Keratinocyte (primary cell): ENCODE measurements around the gene NRP2. TPM values are rescaled to one million over a fixed set of nuclear protein-coding genes. Genes with fewer than 3 reads are reported as not detected.

Experiments used
- DNase-seq: peaks from one replicate; pipeline ENCODE4 v3.0.0-alpha.2; 2011; ENCODE audit warnings: low read depth, missing footprints, low spot score
- FAIRE-seq: peaks from 2 replicates; lab custom pipeline; 2011; peaks lifted over from hg19 to GRCh38; lab: Jason Lieb, UNC
- H2AFZ ChIP-seq: 2 replicates; pipeline ENCODE4 v1.6.0; 2012; ENCODE audit warnings: low read length, control low read depth, inconsistent platforms; ENCODE audit not compliant: control insufficient read depth
- H3K27ac ChIP-seq: 2 replicates; pipeline ENCODE4 v1.5.1; 2011; ENCODE audit warnings: low read length; ENCODE audit not compliant: control insufficient read depth, insufficient read depth
- H3K27me3 ChIP-seq: 3 replicates; pipeline ENCODE4 v1.6.0; 2011; ENCODE audit warnings: low read length; ENCODE audit not compliant: control insufficient read depth, insufficient read depth; ENCODE audit errors: extremely low read depth
- H3K36me3 ChIP-seq, 2 experiments: 2 replicates in 1 of 2; 3 replicates in 1 of 2; pipeline ENCODE4 v1.5.1; 2011; ENCODE audit warnings: low read length in 2 of 2, mild to moderate bottlenecking in 1 of 2; ENCODE audit not compliant: control insufficient read depth in 2 of 2, insufficient read depth in 2 of 2; ENCODE audit errors: extremely low read depth in 1 of 2
- H3K4me1 ChIP-seq: 3 replicates; pipeline ENCODE4 v1.5.1; 2011; ENCODE audit warnings: low read length; ENCODE audit not compliant: control insufficient read depth, insufficient read depth; ENCODE audit errors: extremely low read depth
- H3K4me2 ChIP-seq: 3 replicates; pipeline ENCODE4 v1.6.0; 2011; ENCODE audit warnings: low read depth, low read length; ENCODE audit not compliant: control insufficient read depth, insufficient read depth; ENCODE audit errors: extremely low read depth
- H3K4me3 ChIP-seq, 3 experiments: fragments of 200-600 bp in 1 of 3; sonication (generic) in 1 of 3; 2 replicates in 2 of 3; 3 replicates in 1 of 3; pipeline ENCODE4 v1.5.1; 2011 to 2016; ENCODE audit warnings: low read length in 3 of 3, mild to moderate bottlenecking in 3 of 3, control low read depth in 2 of 3, inconsistent platforms in 1 of 3, low read depth in 1 of 3, mixed read lengths in 1 of 3, mixed run types in 1 of 3, moderate library complexity in 1 of 3; ENCODE audit not compliant: control insufficient read depth in 2 of 3, insufficient read depth in 2 of 3; ENCODE audit errors: extremely low read depth in 1 of 3
- H3K79me2 ChIP-seq: 2 replicates; pipeline ENCODE4 v1.6.0; 2012; ENCODE audit warnings: low read length; ENCODE audit not compliant: control insufficient read depth, insufficient read depth
- H3K9ac ChIP-seq: 3 replicates; pipeline ENCODE4 v1.6.0; 2011; ENCODE audit warnings: low read length; ENCODE audit not compliant: control insufficient read depth, insufficient read depth; ENCODE audit errors: extremely low read depth
- H3K9me1 ChIP-seq: 3 replicates; pipeline ENCODE4 v1.6.0; 2011; ENCODE audit warnings: low read length; ENCODE audit not compliant: control insufficient read depth, insufficient read depth; ENCODE audit errors: extremely low read depth
- H3K9me3 ChIP-seq: 2 replicates; pipeline ENCODE4 v1.5.1; 2012; ENCODE audit warnings: low read depth, low read length; ENCODE audit not compliant: control insufficient read depth
- H4K20me1 ChIP-seq: 3 replicates; pipeline ENCODE4 v1.6.0; 2011; ENCODE audit warnings: low read length; ENCODE audit not compliant: control insufficient read depth, insufficient read depth; ENCODE audit errors: extremely low read depth
- EZH2 ChIP-seq: IDR thresholded peaks from one replicate; pipeline ENCODE4 v1.6.1; 2012; ENCODE audit warnings: inconsistent platforms, mild to moderate bottlenecking, low read length, moderate library complexity
- dilution Hi-C: fragments of 300-500 bp; cut with MboI; formaldehyde crosslinking; loops from one replicate; pipeline ENCODE4 v1.7.0; 2020; ENCODE audit warnings: low sequenced_read_pairs; ENCODE audit not compliant: extremely low pct_ligation_motif_present
- polyA plus RNA-seq, 5 experiments: library from polyadenylated mRNA; depleted of rRNA in 3 of 5; stranded (reverse) in 3 of 5; stranded (forward) in 1 of 5; unstranded in 1 of 5; fragments of >200 nt; gene quantifications; 1 replicate in 1 of 5; 2 replicates in 3 of 5; 3 replicates in 1 of 5; pipeline versions ENCODE4 v1.2.1 to v1.2.3, GENCODE V29; 2011 to 2012; ENCODE audit warnings: missing spikeins in 2 of 5, low read depth in 1 of 5, low replicate concordance in 1 of 5
- TF ChIP-seq, protein P1 (sequence below), 3 experiments: IDR thresholded peaks in 1 of 3; conservative IDR thresholded peaks in 1 of 3; optimal IDR thresholded peaks in 1 of 3; 2 replicates in 2 of 3; 3 replicates in 1 of 3; pipeline versions ENCODE3 to v1.5.1; 2011; ENCODE audit warnings: low read length in 3 of 3, mild to moderate bottlenecking in 3 of 3, moderate library complexity in 2 of 3, control low read depth in 1 of 3, inconsistent platforms in 1 of 3; ENCODE audit not compliant: insufficient read depth in 2 of 3; ENCODE audit errors: extremely low read depth in 1 of 3

The NRP2 gene
- polyA plus RNA-seq, 1 donor (not counting 4 experiments of a cell fraction or from before 2014, with no cell fraction given), result 20.6 TPM

- FAIRE-seq (no peak), DNase-seq (no peak)
- H3K36me3 ChIP-seq, result no peaks in the 10 kb centered on the region
- no peak overlapping the region for H3K4me3 ChIP-seq
- no peaks in the 10 kb centered on the region for H3K27me3 ChIP-seq
- no peaks in the 10 kb centered on the region for H4K20me1 ChIP-seq
- no peak overlapping the region for H3K27ac ChIP-seq
- no peak overlapping the region for H2AFZ ChIP-seq
- TF ChIP-seq EZH2, result no peak
- TF ChIP-seq, protein P1, sequence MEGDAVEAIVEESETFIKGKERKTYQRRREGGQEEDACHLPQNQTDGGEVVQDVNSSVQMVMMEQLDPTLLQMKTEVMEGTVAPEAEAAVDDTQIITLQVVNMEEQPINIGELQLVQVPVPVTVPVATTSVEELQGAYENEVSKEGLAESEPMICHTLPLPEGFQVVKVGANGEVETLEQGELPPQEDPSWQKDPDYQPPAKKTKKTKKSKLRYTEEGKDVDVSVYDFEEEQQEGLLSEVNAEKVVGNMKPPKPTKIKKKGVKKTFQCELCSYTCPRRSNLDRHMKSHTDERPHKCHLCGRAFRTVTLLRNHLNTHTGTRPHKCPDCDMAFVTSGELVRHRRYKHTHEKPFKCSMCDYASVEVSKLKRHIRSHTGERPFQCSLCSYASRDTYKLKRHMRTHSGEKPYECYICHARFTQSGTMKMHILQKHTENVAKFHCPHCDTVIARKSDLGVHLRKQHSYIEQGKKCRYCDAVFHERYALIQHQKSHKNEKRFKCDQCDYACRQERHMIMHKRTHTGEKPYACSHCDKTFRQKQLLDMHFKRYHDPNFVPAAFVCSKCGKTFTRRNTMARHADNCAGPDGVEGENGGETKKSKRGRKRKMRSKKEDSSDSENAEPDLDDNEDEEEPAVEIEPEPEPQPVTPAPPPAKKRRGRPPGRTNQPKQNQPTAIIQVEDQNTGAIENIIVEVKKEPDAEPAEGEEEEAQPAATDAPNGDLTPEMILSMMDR (optimal IDR thresholded peaks at IDR 0.05 in 1 of 3, IDR thresholded peaks at IDR 0.05 in 1 of 3, conservative IDR thresholded peaks at IDR 0.05 in 1 of 3; ENCODE audit: extremely low read depth in 1 of 3, insufficient read depth in 2 of 3, low read length in 3 of 3), result no peak
- no peaks in the 10 kb centered on the region for H3K9me1 ChIP-seq
- H3K79me2 ChIP-seq, result no peaks in the 10 kb centered on the region
- no peak overlapping the region for H3K9ac ChIP-seq
- peaks cover 7% of the 10 kb centered on the region for H3K4me1 ChIP-seq
- dilution Hi-C loops, result no loop called here
- H3K4me2 ChIP-seq, result no peak overlapping the region
- no peaks in the 10 kb centered on the region for H3K9me3 ChIP-seq
Observed at GRCh38 chr2:205782941-205783340, 100.6 kb downstream of the NRP2 start.

DNA sequence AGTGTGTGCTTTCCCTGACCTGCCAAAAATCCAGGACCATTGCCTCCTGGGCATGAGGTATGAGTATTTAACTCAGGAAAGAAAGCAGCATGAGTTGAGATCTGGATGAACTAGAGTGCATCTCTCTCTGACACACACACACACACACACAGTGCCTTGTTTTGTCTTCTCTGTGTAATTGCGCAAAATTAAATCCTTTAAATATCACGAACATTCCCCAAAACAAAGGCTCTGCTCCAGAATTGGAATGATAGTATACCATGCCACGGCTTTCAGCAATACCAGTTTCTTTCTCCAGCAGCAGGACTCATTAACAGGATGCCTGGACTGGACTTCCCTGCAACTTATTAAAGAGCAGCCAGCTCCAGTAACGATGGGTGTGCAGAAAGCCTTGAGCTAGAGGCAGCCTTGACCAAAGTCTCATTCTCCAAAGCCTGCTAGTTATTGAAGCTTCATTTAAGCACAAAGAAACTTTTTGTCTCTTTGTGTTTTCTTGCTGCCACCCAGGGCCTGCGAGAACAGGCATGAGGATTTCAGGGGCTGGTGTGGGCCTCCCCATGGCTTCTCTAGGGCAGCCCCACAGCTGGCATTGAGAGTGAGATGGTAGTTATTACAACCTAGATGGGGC lies 101.7 kb downstream of the NRP2 start:
- H3K9me1 ChIP-seq, result no peaks in the 10 kb centered on the region
- H3K4me3 ChIP-seq, result no peak overlapping the region
- DNase-seq (no peak), FAIRE-seq (no peak)
- H3K36me3 ChIP-seq, result no peaks in the 10 kb centered on the region
- H2AFZ ChIP-seq, result no peak overlapping the region
- no peaks in the 10 kb centered on the region for H3K4me1 ChIP-seq
- no peak overlapping the region for H3K4me2 ChIP-seq
- no peaks in the 10 kb centered on the region for H3K79me2 ChIP-seq
- no peak overlapping the region for H3K9ac ChIP-seq
- TF ChIP-seq EZH2, result no peak
- TF ChIP-seq, protein P1 (optimal IDR thresholded peaks at IDR 0.05 in 1 of 3, IDR thresholded peaks at IDR 0.05 in 1 of 3, conservative IDR thresholded peaks at IDR 0.05 in 1 of 3; ENCODE audit: extremely low read depth in 1 of 3, insufficient read depth in 2 of 3, low read length in 3 of 3), result no peak
- dilution Hi-C loops, result no loop called here
- no peak overlapping the region for H3K27ac ChIP-seq
- no peaks in the 10 kb centered on the region for H3K9me3 ChIP-seq
- no peaks in the 10 kb centered on the region for H4K20me1 ChIP-seq
- no peaks in the 10 kb centered on the region for H3K27me3 ChIP-seq
